GM21825 (cell line): ENCODE results near the gene BCL2L15.
"Not testable (repeated sequence)": the region's sequence is repeated elsewhere in the genome, so short reads cannot be mapped to it uniquely, and the experiment has no call there.

Experiments used
- ATAC-seq: cut with Tn5 transposase; IDR thresholded peaks from one replicate; pipeline ENCODE4 v1.9.1; 2021; ENCODE audit warnings: mild to moderate bottlenecking, moderate library complexity; ENCODE audit not compliant: unreplicated experiment

BCL2L15 gene

GRCh38 chr1:113872219-113872935 is 15.0 kb downstream of the BCL2L15 start:
- no peak for ATAC-seq

GRCh38 chr1:113871597-113872113 is 15.7 kb downstream of the BCL2L15 start, which contains the start of gene PTPN22:
TSS of gene PTPN22 (minus strand) at chr1:113871712.
- ATAC-seq = peak; percentile 87

GRCh38 chr1:113870778-113871177 is 16.6 kb downstream of the BCL2L15 start:
- no peak for ATAC-seq

- ATAC-seq = no peak
Measured at GRCh38 chr1:113868387-113869083, 18.8 kb downstream of the BCL2L15 start.

GRCh38 chr1:113861641-113862040 is 25.7 kb downstream of the BCL2L15 start:
- ATAC-seq = no peak

- no peak for ATAC-seq
Measured at GRCh38 chr1:113860891-113861290, 26.5 kb downstream of the BCL2L15 start.

- peak; percentile 90 for ATAC-seq
Measured at GRCh38 chr1:113859478-113860175, 27.8 kb downstream of the BCL2L15 start.

- ATAC-seq = no peak
Measured at GRCh38 chr1:113858982-113859381, 28.4 kb downstream of the BCL2L15 start.

GRCh38 chr1:113858418-113858817 is 29.0 kb downstream of the BCL2L15 start:
- ATAC-seq = no peak

- no peak for ATAC-seq
Measured at GRCh38 chr1:113857776-113858175, 29.6 kb downstream of the BCL2L15 start.

GRCh38 chr1:113856401-113856790 is 31.0 kb downstream of the BCL2L15 start:
- no peak for ATAC-seq

- no peak for ATAC-seq
Measured at GRCh38 chr1:113855630-113856400, 31.6 kb downstream of the BCL2L15 start.

GRCh38 chr1:113854234-113854633 is 33.1 kb downstream of the BCL2L15 start:
- no peak for ATAC-seq

GRCh38 chr1:113852694-113853093 is 34.7 kb downstream of the BCL2L15 start:
- ATAC-seq = not testable (repeated sequence)

- no peak for ATAC-seq
Measured at GRCh38 chr1:113850127-113850796, 37.1 kb downstream of the BCL2L15 start.

GRCh38 chr1:113849072-113849471 is 38.3 kb downstream of the BCL2L15 start:
- ATAC-seq = no peak

GRCh38 chr1:113846391-113847035 is 40.9 kb downstream of the BCL2L15 start:
- no peak for ATAC-seq

GRCh38 chr1:113836534-113836933 is 50.8 kb downstream of the BCL2L15 start:
- ATAC-seq = no peak

GRCh38 chr1:113835686-113836290 is 51.6 kb downstream of the BCL2L15 start:
- no peak for ATAC-seq
